Measurements from ENCODE around the gene GABRG3. TPM values are rescaled to one million over a fixed set of nuclear protein-coding genes. Genes with fewer than 3 reads are reported as not detected.
"Not testable (repeated sequence)": the region's sequence is repeated elsewhere in the genome, so short reads cannot be mapped to it uniquely, and the experiment has no call there.

Gene GABRG3
- total and polyA plus RNA-seq, 3 experiments from 2014 or later, result not detected

DNA sequence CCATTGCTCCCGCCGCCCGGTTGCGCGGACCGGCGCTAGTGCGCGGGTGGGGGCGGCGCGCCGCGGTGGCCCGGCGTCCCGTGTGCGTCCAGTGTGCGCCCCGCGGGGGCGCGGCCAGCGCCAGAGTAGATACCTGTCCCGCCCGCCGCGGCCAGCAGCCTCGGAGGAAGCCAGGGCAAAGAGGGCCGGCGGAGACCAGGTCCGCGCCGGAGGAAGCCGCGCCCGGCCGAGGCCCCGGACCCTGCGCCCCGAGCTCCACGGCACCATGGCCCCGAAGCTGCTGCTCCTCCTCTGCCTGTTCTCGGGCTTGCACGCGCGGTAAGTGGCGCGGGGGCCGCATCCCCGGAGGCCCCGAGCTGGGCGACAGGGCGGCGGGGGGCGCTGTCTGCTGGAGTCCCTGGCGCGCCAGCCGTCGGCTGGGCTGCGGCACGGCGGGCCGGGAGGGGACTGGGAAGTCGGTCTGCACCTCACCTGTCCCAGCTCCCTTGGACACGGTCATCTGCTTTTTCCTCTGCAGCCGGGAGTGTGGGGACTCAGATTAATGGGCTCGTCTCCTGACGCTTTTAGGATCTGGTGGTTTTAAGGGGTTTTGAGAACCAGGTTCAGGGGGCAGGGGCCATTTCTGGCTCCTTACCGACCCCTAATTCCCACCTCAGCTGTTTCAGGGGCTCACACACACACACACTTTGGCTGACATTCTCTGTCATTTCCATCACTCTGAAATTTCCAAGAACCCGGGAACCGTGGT is 464 bp downstream of the GABRG3 start:
- Mint-ChIP-seq H3K4me1 (no peaks in the 10 kb centered on the region), H3K4me3 (no peak overlapping the region), H3K36me3 (no peaks in the 10 kb centered on the region), H3K27me3 (peaks cover 5 to 9% of the 10 kb centered on the region in 2 donors), H3K27ac (no peak overlapping the region), H3K9me3 (peaks cover 0 to 12% (median 9%) of the 10 kb centered on the region in 5 donors)
- DNase-seq, result no peak
- Histone ChIP-seq H3K4me1 (ENCODE audit: insufficient read depth, low read length) (no peaks in the 10 kb centered on the region), H3K4me3 (ENCODE audit: low read length) (no peak overlapping the region), H3K9me3 (ENCODE audit: low read length) (no peaks in the 10 kb centered on the region), H3K27me3 (ENCODE audit: insufficient read depth, low read length, poor library complexity, severe bottlenecking) (no peaks in the 10 kb centered on the region), H3K27ac (ENCODE audit: low read depth, low read length) (no peak overlapping the region), H3K36me3 (ENCODE audit: insufficient read depth, low read length) (no peaks in the 10 kb centered on the region)
- POLR2A ChIA-PET, result no interaction called here
- CTCF ChIA-PET, result no interaction called here

GRCh38 chr15:26972636-26973035 is 1.7 kb downstream of the GABRG3 start:
- H3K27me3 ChIP-seq (ENCODE audit: insufficient read depth, low read length, poor library complexity, severe bottlenecking), result no peaks in the 10 kb centered on the region
- no peak overlapping the region for H3K27ac ChIP-seq (ENCODE audit: low read depth, low read length)
- DNase-seq, result no peak
- H3K4me1 ChIP-seq (ENCODE audit: insufficient read depth, low read length), result no peaks in the 10 kb centered on the region
- no peaks in the 10 kb centered on the region for H3K36me3 ChIP-seq (ENCODE audit: insufficient read depth, low read length)
- Mint-ChIP-seq H3K27ac (no peak overlapping the region), H3K36me3 (no peaks in the 10 kb centered on the region), H3K27me3 (peaks cover 5 to 9% of the 10 kb centered on the region in 2 donors), H3K4me3 (no peak overlapping the region), H3K4me1 (no peaks in the 10 kb centered on the region), H3K9me3 (peaks cover 0 to 12% (median 9%) of the 10 kb centered on the region in 5 donors)
- H3K4me3 ChIP-seq (ENCODE audit: low read length), result no peak overlapping the region
- POLR2A ChIA-PET, result no interaction called here
- CTCF ChIA-PET, result no interaction called here
- no peaks in the 10 kb centered on the region for H3K9me3 ChIP-seq (ENCODE audit: low read length)

DNA sequence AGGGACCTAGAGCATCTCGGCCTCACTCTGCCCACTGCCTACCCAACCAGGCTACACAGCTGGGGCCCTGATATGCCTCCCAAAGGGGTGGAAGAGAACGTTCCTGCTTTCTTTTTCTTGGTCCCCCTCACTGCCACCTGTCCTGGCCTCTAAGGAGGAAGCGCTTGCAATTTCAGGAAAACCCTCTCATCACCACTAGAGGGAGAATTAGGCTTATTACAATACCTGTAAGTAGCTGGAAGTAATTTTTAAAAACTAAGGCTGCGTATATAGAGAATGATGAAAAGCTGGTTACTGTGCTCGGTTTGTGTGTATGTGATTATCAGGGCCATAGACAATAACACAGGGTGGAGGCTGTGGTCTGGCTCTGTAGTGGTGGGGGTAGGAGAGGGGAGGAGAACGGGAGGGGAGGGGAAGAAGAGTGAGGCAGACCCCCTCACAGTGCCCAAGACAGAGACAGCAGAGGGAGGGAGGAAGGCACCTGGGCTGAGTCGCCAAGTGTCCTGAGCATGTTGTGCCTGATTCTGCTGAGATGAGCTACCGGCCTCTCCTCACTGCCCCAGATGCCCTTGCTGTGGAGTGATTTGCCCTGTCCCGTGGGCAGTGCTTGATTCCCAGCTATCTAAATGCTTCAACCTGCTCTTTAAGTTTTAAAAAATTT is 3.3 kb downstream of the GABRG3 start:
- CTCF ChIA-PET, result no interaction called here
- Mint-ChIP-seq H3K9me3 (peaks cover 3 to 11% (median 7%) of the 10 kb centered on the region in 5 donors), H3K27ac (no peak overlapping the region), H3K27me3 (peaks cover 5 to 9% of the 10 kb centered on the region in 2 donors), H3K4me3 (peak overlapping the region in 1 of 7 donors; percentile 36), H3K4me1 (no peaks in the 10 kb centered on the region), H3K36me3 (no peaks in the 10 kb centered on the region)
- no peaks in the 10 kb centered on the region for H3K9me3 ChIP-seq (ENCODE audit: low read length)
- DNase-seq, result no peak
- H3K27me3 ChIP-seq (ENCODE audit: insufficient read depth, low read length, poor library complexity, severe bottlenecking), result no peaks in the 10 kb centered on the region
- no peak overlapping the region for H3K4me3 ChIP-seq (ENCODE audit: low read length)
- no peak overlapping the region for H3K27ac ChIP-seq (ENCODE audit: low read depth, low read length)
- POLR2A ChIA-PET, result no interaction called here
- H3K4me1 ChIP-seq (ENCODE audit: insufficient read depth, low read length), result no peaks in the 10 kb centered on the region
- H3K36me3 ChIP-seq (ENCODE audit: insufficient read depth, low read length), result no peaks in the 10 kb centered on the region

DNA sequence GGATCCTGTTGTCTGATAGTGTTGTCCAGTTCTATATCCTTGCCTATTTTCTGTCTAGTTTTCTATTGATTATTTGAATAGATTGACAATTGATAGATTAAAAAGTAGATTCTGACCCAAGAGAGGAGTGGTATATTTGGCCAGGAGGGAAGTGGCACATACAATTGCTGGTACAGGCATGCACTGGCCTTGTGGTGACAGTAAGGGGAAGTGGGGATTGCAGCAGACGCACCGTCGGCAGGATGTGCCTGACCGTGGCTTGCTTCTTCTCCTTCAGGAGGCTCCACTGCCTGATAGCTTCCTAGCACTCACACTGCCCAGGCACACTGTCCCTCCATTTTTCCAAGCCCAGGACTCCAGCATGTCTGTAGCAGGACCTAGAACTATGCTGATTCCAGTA is 10.5 kb downstream of the GABRG3 start:
- Mint-ChIP-seq H3K36me3 (no peaks in the 10 kb centered on the region), H3K4me3 (no peak overlapping the region), H3K27ac (no peak overlapping the region), H3K9me3 (peaks cover 4 to 11% (median 7%) of the 10 kb centered on the region in 5 donors), H3K27me3 (no peaks in the 10 kb centered on the region), H3K4me1 (no peaks in the 10 kb centered on the region)
- no peak for DNase-seq
- Histone ChIP-seq H3K4me3 (ENCODE audit: low read length) (no peak overlapping the region), H3K36me3 (ENCODE audit: insufficient read depth, low read length) (no peaks in the 10 kb centered on the region), H3K27ac (ENCODE audit: low read depth, low read length) (no peak overlapping the region), H3K9me3 (ENCODE audit: low read length) (no peaks in the 10 kb centered on the region), H3K27me3 (ENCODE audit: insufficient read depth, low read length, poor library complexity, severe bottlenecking) (no peaks in the 10 kb centered on the region), H3K4me1 (ENCODE audit: insufficient read depth, low read length) (no peaks in the 10 kb centered on the region)
- CTCF ChIA-PET, result no interaction called here
- POLR2A ChIA-PET, result no interaction called here

GRCh38 chr15:26983822-26984221 is 12.8 kb downstream of the GABRG3 start:
- H3K9me3 Mint-ChIP-seq, result peaks cover 4 to 16% (median 14%) of the 10 kb centered on the region in 5 donors
- no peaks in the 10 kb centered on the region for H3K9me3 ChIP-seq (ENCODE audit: low read length)
- ChIA-PET CTCF (no interaction called here), POLR2A (no interaction called here)
- no peaks in the 10 kb centered on the region for H3K36me3 ChIP-seq (ENCODE audit: insufficient read depth, low read length)
- H3K27me3 Mint-ChIP-seq, result no peaks in the 10 kb centered on the region
- H3K4me3 ChIP-seq (ENCODE audit: low read length), result no peak overlapping the region
- H3K4me1 ChIP-seq (ENCODE audit: insufficient read depth, low read length), result no peaks in the 10 kb centered on the region
- no peak for DNase-seq
- H3K27ac ChIP-seq (ENCODE audit: low read depth, low read length), result no peak overlapping the region
- no peaks in the 10 kb centered on the region for H3K27me3 ChIP-seq (ENCODE audit: insufficient read depth, low read length, poor library complexity, severe bottlenecking)
- H3K4me3 Mint-ChIP-seq, result no peak overlapping the region
- no peaks in the 10 kb centered on the region for H3K4me1 Mint-ChIP-seq
- no peaks in the 10 kb centered on the region for H3K36me3 Mint-ChIP-seq
- no peak overlapping the region for H3K27ac Mint-ChIP-seq

DNA sequence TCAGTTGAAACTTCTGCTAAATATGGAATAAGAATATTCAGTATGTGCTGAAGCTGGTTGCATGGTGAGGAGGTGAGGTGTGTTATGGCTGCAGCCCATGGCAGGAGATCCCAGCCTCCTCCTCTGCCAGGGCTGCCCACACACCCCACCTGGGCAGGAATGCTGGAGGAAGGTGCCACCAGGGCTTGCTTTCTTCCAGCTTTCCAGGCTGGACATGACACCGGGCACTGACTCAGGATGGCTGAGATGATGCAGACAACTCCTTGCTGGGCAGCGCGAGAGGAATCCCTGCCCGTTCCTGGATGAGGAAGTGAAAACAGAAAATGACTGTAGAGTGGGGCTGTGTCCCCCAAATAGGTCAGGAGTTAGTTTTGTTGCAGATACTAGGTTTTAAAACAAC is 14.1 kb downstream of the GABRG3 start:
- no peak overlapping the region for H3K27ac ChIP-seq (ENCODE audit: low read depth, low read length)
- no peak overlapping the region for H3K4me3 ChIP-seq (ENCODE audit: low read length)
- no peak for DNase-seq
- no peaks in the 10 kb centered on the region for H3K4me1 Mint-ChIP-seq
- no peaks in the 10 kb centered on the region for H3K4me1 ChIP-seq (ENCODE audit: insufficient read depth, low read length)
- no peaks in the 10 kb centered on the region for H3K27me3 ChIP-seq (ENCODE audit: insufficient read depth, low read length, poor library complexity, severe bottlenecking)
- no peaks in the 10 kb centered on the region for H3K27me3 Mint-ChIP-seq
- H3K36me3 ChIP-seq (ENCODE audit: insufficient read depth, low read length), result no peaks in the 10 kb centered on the region
- no peak overlapping the region for H3K27ac Mint-ChIP-seq
- no peaks in the 10 kb centered on the region for H3K9me3 ChIP-seq (ENCODE audit: low read length)
- peaks cover 6 to 21% (median 14%) of the 10 kb centered on the region in 5 donors for H3K9me3 Mint-ChIP-seq
- no peaks in the 10 kb centered on the region for H3K36me3 Mint-ChIP-seq
- ChIA-PET POLR2A (no interaction called here), CTCF (no interaction called here)
- H3K4me3 Mint-ChIP-seq, result no peak overlapping the region

DNA sequence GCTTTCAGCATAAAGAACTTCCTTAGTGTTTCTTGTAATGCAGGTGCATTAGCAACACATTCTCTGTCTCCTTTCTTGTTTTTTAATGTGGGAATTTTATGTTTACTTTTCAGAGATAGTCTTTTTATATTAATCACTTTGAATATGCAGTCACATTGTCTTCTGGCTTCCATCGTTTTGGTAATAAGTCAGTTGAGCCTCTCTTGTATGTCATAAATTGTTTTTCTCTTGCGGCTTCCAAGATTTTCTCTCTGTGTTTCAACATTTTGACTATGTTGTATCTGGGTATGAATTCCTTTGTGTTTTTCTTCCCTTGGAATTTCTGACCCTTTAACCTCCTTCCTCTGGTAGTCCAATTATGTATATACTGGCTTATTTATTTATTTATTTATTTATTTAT is 25.3 kb downstream of the GABRG3 start:
- peaks cover 0 to 18% (median 9%) of the 10 kb centered on the region in 5 donors for H3K9me3 Mint-ChIP-seq
- Histone ChIP-seq H3K4me1 (ENCODE audit: insufficient read depth, low read length) (no peaks in the 10 kb centered on the region), H3K9me3 (ENCODE audit: low read length) (no peaks in the 10 kb centered on the region), H3K27ac (ENCODE audit: low read depth, low read length) (no peak overlapping the region), H3K36me3 (ENCODE audit: insufficient read depth, low read length) (no peaks in the 10 kb centered on the region), H3K27me3 (ENCODE audit: insufficient read depth, low read length, poor library complexity, severe bottlenecking) (no peaks in the 10 kb centered on the region), H3K4me3 (ENCODE audit: low read length) (no peak overlapping the region)
- ChIA-PET POLR2A (no interaction called here), CTCF (no interaction called here)
- H3K4me1 Mint-ChIP-seq, result no peaks in the 10 kb centered on the region
- no peaks in the 10 kb centered on the region for H3K36me3 Mint-ChIP-seq
- no peak overlapping the region for H3K27ac Mint-ChIP-seq
- no peak overlapping the region for H3K4me3 Mint-ChIP-seq
- peaks cover 0 to 1% of the 10 kb centered on the region in 2 donors for H3K27me3 Mint-ChIP-seq
- no peak for DNase-seq

- H3K27me3 ChIP-seq (ENCODE audit: insufficient read depth, low read length, poor library complexity, severe bottlenecking); H3K36me3 Mint-ChIP-seq; H3K27ac ChIP-seq (ENCODE audit: low read depth, low read length); H3K9me3 ChIP-seq (ENCODE audit: low read length); CTCF ChIA-PET; H3K4me3 Mint-ChIP-seq; H3K27ac Mint-ChIP-seq; H3K27me3 Mint-ChIP-seq; POLR2A ChIA-PET; H3K4me1 ChIP-seq (ENCODE audit: insufficient read depth, low read length); H3K36me3 ChIP-seq (ENCODE audit: insufficient read depth, low read length); H3K4me1 Mint-ChIP-seq; H3K4me3 ChIP-seq (ENCODE audit: low read length); DNase-seq: not testable (repeated sequence)
- H3K9me3 Mint-ChIP-seq, result peaks cover 0 to 23% (median 4%) of the 10 kb centered on the region in 5 donors
Measured at GRCh38 chr15:27003003-27003402, 32.0 kb downstream of the GABRG3 start.

Measured in CD8-positive, alpha-beta memory T cell (primary cell).